GM23338 (cell line): ENCODE results near the gene KRT33B. TPM values are rescaled to one million over a fixed set of nuclear protein-coding genes. Genes with fewer than 3 reads are reported as not detected.

Experiments used
- ATAC-seq: fragments of 200-7000 bp; cut with Tn5 transposase; 3 replicates; pipeline ENCODE4 v1.9.1; 2020
- DNase-seq: peaks from one replicate; pipeline ENCODE4 v3.0.0-alpha.2; 2015; ENCODE audit warnings: low spot score
- H2AFZ ChIP-seq: fragments of 200-600 bp; sonication (generic); 2 replicates; pipeline ENCODE4 v1.8.0; 2016; ENCODE audit warnings: antibody characterized with exemption, mild to moderate bottlenecking, moderate library complexity
- H3F3A ChIP-seq: fragments of 200-600 bp; sonication (generic); replicated peaks from 2 replicates; pipeline ENCODE4 v1.8.0; 2017; ENCODE audit warnings: antibody characterized with exemption, mixed run types, low read depth
- H3K27ac ChIP-seq: fragments of 200-600 bp; sonication (generic); 2 replicates; pipeline ENCODE4 v1.6.1; 2016; ENCODE audit warnings: low read depth
- H3K27me3 ChIP-seq: fragments of 200-600 bp; sonication (generic); 2 replicates; pipeline ENCODE4 v1.8.0; 2016; ENCODE audit warnings: mild to moderate bottlenecking, mixed run types, moderate library complexity; ENCODE audit not compliant: insufficient read depth
- H3K36me3 ChIP-seq: fragments of 200-600 bp; sonication (generic); 2 replicates; pipeline ENCODE4 v1.8.0; 2016; ENCODE audit warnings: mild to moderate bottlenecking; ENCODE audit not compliant: insufficient read depth
- H3K4me1 ChIP-seq: fragments of 200-600 bp; sonication (generic); 2 replicates; pipeline ENCODE4 v1.8.0; 2016; ENCODE audit warnings: mild to moderate bottlenecking, moderate library complexity; ENCODE audit not compliant: insufficient read depth
- H3K4me2 ChIP-seq: fragments of 200-600 bp; sonication (generic); 2 replicates; pipeline ENCODE4 v1.7.1; 2017; ENCODE audit warnings: mixed run types
- H3K4me3 ChIP-seq: fragments of 200-600 bp; sonication (generic); 2 replicates; pipeline ENCODE4 v1.6.1; 2016; ENCODE audit warnings: mixed run types
- H3K79me2 ChIP-seq: fragments of 200-600 bp; sonication (generic); replicated peaks from 2 replicates; pipeline ENCODE4 v1.8.0; 2017; ENCODE audit warnings: mild to moderate bottlenecking; ENCODE audit not compliant: insufficient read depth
- H3K9me2 ChIP-seq: fragments of 200-600 bp; sonication (generic); 2 replicates; pipeline ENCODE4 v1.8.0; 2017; ENCODE audit not compliant: insufficient read depth
- H4K20me1 ChIP-seq: fragments of 200-600 bp; sonication (generic); replicated peaks from 2 replicates; pipeline ENCODE4 v1.8.0; 2017; ENCODE audit warnings: mild to moderate bottlenecking; ENCODE audit not compliant: insufficient read depth
- H3K27ac Mint-ChIP-seq: 2 replicates; pipeline ENCODE4 v1.8.0; 2020; ENCODE audit warnings: inconsistent platforms, mild to moderate bottlenecking, moderate library complexity, mixed read lengths
- H3K27me3 Mint-ChIP-seq: 3 replicates; pipeline ENCODE4 v1.8.0; 2022; ENCODE audit warnings: low read depth, mild to moderate bottlenecking, moderate library complexity, mixed read lengths, inconsistent platforms; ENCODE audit not compliant: insufficient read depth, poor library complexity
- H3K36me3 Mint-ChIP-seq: 3 replicates; pipeline ENCODE4 v1.8.0; 2021; ENCODE audit warnings: low read depth, mild to moderate bottlenecking, inconsistent platforms, moderate library complexity, mixed read lengths
- H3K4me1 Mint-ChIP-seq: 3 replicates; pipeline ENCODE4 v1.8.0; 2020; ENCODE audit warnings: mild to moderate bottlenecking, inconsistent platforms, mixed read lengths
- H3K4me3 Mint-ChIP-seq: 3 replicates; pipeline ENCODE4 v1.8.0; 2021; ENCODE audit warnings: moderate library complexity, mild to moderate bottlenecking, inconsistent platforms, mixed read lengths
- H3K9me3 Mint-ChIP-seq: 3 replicates; pipeline ENCODE4 v1.8.0; 2020; ENCODE audit warnings: moderate library complexity, mild to moderate bottlenecking, inconsistent platforms, mixed read lengths
- CREB1 ChIP-seq: fragments of 250-450 bp; sonication (Bioruptor Pico); IDR thresholded peaks from 2 replicates; pipeline ENCODE4 v1.5.0; 2020; ENCODE audit warnings: low read depth, mild to moderate bottlenecking, moderate library complexity
- ETS1 ChIP-seq: IDR thresholded peaks from 2 replicates; pipeline ENCODE4 v1.6.1; 2016; ENCODE audit warnings: antibody characterized with exemption
- EZH2 ChIP-seq: fragments of 200-600 bp; sonication (generic); IDR thresholded peaks from one replicate; pipeline ENCODE4 v1.8.0; 2017; ENCODE audit warnings: antibody characterized with exemption, mild to moderate bottlenecking, low read depth; ENCODE audit not compliant: unreplicated experiment
- EZH2phosphoT487 ChIP-seq: fragments of 200-600 bp; sonication (generic); IDR thresholded peaks from one replicate; pipeline ENCODE4 v1.8.1; 2018; ENCODE audit warnings: antibody characterized with exemption; ENCODE audit not compliant: unreplicated experiment
- JUNB ChIP-seq: IDR thresholded peaks from one replicate; pipeline ENCODE4 v1.6.1; 2016; ENCODE audit warnings: antibody characterized with exemption; ENCODE audit not compliant: unreplicated experiment
- NANOG ChIP-seq: IDR thresholded peaks from 2 replicates; pipeline ENCODE4 v1.6.1; 2016; ENCODE audit warnings: antibody characterized with exemption, borderline replicate concordance
- ZNF114 ChIP-seq: fragments of 250-450 bp; sonication (Bioruptor Pico); IDR thresholded peaks from 2 replicates; pipeline ENCODE4 v1.5.0; 2020; ENCODE audit warnings: mild to moderate bottlenecking, moderate library complexity
- ZNF331 ChIP-seq: fragments of 250-450 bp; sonication (Bioruptor Pico); IDR thresholded peaks from 2 replicates; pipeline ENCODE4 v1.5.0; 2020; ENCODE audit warnings: low read depth, mild to moderate bottlenecking, moderate library complexity
- polyA plus RNA-seq: library from polyadenylated mRNA; unstranded; fragments of >200 nt; fragmentation: Nextera tagmentation; extraction: Ambion mirVana; gene quantifications from 2 replicates; pipeline ENCODE4 v1.2.1, GENCODE V29; 2016
- total RNA-seq: library from RNA; depleted of rRNA; stranded (reverse); fragments of >200 nt; shearing (Covaris generic); gene quantifications from 2 replicates; pipeline ENCODE4 v1.2.3, GENCODE V29; 2014
- TF ChIP-seq, protein P1 (sequence below): IDR thresholded peaks from one replicate; pipeline ENCODE4 v1.6.1; 2018; ENCODE audit warnings: antibody characterized with exemption; ENCODE audit not compliant: unreplicated experiment
- TF ChIP-seq, protein P2 (sequence below): fragments of 250-450 bp; sonication (Bioruptor Pico); IDR thresholded peaks from 2 replicates; pipeline ENCODE4 v1.5.0; 2020; ENCODE audit warnings: mild to moderate bottlenecking, moderate library complexity

Gene KRT33B
- total and polyA plus RNA-seq, 2 experiments from 2014 or later, result not detected

DNA sequence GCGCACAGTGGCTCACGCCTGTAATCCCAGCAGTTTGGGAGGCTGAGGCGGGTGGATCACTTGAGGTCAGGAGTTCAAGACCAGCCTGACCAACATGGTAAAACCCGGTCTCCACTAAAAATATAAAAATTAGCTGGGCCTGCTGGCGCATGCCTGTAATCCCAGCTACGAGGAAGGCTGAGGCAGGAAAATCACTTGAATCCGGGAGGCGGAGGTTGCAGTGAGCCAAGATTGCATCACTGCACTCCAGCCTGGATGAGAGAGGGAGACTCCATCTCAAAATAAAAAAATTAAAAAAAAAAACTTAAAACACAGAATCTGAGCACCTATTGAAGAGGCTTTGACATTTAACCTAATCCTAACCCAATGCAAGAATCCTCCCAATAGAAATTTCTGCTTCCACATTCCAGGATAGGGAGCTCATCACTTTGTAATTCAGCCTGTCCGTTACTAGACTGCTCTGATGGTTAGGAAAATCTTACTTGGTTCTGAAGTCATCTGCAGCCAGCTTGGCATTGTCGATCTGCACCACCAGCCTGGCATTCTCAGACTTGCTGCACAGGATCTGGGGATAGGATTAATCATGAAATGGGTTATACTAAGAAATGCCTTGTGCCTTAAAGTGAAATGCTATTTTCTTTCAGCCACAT, 2.1 kb downstream of the KRT33B start (continued):
- no peak for TF ChIP-seq ETS1
- TF ChIP-seq JUNB, result no peak
- no peak for TF ChIP-seq ZNF331 (CRISPR knock-in tag)
- TF ChIP-seq, protein P1, sequence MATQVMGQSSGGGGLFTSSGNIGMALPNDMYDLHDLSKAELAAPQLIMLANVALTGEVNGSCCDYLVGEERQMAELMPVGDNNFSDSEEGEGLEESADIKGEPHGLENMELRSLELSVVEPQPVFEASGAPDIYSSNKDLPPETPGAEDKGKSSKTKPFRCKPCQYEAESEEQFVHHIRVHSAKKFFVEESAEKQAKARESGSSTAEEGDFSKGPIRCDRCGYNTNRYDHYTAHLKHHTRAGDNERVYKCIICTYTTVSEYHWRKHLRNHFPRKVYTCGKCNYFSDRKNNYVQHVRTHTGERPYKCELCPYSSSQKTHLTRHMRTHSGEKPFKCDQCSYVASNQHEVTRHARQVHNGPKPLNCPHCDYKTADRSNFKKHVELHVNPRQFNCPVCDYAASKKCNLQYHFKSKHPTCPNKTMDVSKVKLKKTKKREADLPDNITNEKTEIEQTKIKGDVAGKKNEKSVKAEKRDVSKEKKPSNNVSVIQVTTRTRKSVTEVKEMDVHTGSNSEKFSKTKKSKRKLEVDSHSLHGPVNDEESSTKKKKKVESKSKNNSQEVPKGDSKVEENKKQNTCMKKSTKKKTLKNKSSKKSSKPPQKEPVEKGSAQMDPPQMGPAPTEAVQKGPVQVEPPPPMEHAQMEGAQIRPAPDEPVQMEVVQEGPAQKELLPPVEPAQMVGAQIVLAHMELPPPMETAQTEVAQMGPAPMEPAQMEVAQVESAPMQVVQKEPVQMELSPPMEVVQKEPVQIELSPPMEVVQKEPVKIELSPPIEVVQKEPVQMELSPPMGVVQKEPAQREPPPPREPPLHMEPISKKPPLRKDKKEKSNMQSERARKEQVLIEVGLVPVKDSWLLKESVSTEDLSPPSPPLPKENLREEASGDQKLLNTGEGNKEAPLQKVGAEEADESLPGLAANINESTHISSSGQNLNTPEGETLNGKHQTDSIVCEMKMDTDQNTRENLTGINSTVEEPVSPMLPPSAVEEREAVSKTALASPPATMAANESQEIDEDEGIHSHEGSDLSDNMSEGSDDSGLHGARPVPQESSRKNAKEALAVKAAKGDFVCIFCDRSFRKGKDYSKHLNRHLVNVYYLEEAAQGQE, result no peak
- no peak for TF ChIP-seq EZH2
- TF ChIP-seq CREB1 (CRISPR knock-in tag), result no peak
- TF ChIP-seq ZNF114 (CRISPR knock-in tag), result no peak
- TF ChIP-seq NANOG, result no peak

DNA sequence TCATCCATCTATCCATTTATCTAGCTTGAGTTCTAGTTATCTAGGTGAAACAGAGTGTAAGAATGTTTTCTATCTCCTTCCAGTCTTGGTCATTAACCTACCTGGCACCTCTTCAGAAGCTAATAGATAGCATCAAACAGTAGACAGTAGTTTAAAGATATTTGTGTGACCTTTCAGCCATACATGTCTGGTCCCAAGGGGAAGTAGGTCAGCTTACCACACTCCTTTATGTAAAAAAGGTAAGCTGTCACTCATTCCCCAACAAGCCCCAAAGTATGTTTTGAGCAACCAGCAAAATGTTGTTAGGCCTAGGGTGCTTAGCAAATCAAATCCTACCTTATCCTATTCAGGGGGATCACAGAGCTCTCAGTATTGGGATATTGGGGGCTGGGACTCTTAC, 3.5 kb downstream of the KRT33B start:
- Mint-ChIP-seq H3K36me3 (no peaks in the 10 kb centered on the region), H3K9me3 (peaks cover 4% of the 10 kb centered on the region; the same call in 1 of the 3 replicates), H3K27me3 (peaks cover 2% of the 10 kb centered on the region), H3K4me1 (no peaks in the 10 kb centered on the region), H3K27ac (no peak overlapping the region), H3K4me3 (no peak overlapping the region)
- Histone ChIP-seq H4K20me1 (no peaks in the 10 kb centered on the region), H3K4me2 (no peak overlapping the region), H3K9me2 (no peaks in the 10 kb centered on the region), H2AFZ (no peak overlapping the region), H3K27ac (no peak overlapping the region), H3K27me3 (no peaks in the 10 kb centered on the region), H3K79me2 (no peaks in the 10 kb centered on the region), H3F3A (no peaks in the 10 kb centered on the region), H3K36me3 (no peaks in the 10 kb centered on the region), H3K4me1 (no peaks in the 10 kb centered on the region), H3K4me3 (no peak overlapping the region)
- no peak for ATAC-seq
- no peak for DNase-seq
- TF ChIP-seq ZNF331 (CRISPR knock-in tag) (no peak), EZH2 (no peak), EZH2phosphoT487 (no peak), NANOG (no peak)
- TF ChIP-seq, protein P1, result no peak
- TF ChIP-seq, protein P2, sequence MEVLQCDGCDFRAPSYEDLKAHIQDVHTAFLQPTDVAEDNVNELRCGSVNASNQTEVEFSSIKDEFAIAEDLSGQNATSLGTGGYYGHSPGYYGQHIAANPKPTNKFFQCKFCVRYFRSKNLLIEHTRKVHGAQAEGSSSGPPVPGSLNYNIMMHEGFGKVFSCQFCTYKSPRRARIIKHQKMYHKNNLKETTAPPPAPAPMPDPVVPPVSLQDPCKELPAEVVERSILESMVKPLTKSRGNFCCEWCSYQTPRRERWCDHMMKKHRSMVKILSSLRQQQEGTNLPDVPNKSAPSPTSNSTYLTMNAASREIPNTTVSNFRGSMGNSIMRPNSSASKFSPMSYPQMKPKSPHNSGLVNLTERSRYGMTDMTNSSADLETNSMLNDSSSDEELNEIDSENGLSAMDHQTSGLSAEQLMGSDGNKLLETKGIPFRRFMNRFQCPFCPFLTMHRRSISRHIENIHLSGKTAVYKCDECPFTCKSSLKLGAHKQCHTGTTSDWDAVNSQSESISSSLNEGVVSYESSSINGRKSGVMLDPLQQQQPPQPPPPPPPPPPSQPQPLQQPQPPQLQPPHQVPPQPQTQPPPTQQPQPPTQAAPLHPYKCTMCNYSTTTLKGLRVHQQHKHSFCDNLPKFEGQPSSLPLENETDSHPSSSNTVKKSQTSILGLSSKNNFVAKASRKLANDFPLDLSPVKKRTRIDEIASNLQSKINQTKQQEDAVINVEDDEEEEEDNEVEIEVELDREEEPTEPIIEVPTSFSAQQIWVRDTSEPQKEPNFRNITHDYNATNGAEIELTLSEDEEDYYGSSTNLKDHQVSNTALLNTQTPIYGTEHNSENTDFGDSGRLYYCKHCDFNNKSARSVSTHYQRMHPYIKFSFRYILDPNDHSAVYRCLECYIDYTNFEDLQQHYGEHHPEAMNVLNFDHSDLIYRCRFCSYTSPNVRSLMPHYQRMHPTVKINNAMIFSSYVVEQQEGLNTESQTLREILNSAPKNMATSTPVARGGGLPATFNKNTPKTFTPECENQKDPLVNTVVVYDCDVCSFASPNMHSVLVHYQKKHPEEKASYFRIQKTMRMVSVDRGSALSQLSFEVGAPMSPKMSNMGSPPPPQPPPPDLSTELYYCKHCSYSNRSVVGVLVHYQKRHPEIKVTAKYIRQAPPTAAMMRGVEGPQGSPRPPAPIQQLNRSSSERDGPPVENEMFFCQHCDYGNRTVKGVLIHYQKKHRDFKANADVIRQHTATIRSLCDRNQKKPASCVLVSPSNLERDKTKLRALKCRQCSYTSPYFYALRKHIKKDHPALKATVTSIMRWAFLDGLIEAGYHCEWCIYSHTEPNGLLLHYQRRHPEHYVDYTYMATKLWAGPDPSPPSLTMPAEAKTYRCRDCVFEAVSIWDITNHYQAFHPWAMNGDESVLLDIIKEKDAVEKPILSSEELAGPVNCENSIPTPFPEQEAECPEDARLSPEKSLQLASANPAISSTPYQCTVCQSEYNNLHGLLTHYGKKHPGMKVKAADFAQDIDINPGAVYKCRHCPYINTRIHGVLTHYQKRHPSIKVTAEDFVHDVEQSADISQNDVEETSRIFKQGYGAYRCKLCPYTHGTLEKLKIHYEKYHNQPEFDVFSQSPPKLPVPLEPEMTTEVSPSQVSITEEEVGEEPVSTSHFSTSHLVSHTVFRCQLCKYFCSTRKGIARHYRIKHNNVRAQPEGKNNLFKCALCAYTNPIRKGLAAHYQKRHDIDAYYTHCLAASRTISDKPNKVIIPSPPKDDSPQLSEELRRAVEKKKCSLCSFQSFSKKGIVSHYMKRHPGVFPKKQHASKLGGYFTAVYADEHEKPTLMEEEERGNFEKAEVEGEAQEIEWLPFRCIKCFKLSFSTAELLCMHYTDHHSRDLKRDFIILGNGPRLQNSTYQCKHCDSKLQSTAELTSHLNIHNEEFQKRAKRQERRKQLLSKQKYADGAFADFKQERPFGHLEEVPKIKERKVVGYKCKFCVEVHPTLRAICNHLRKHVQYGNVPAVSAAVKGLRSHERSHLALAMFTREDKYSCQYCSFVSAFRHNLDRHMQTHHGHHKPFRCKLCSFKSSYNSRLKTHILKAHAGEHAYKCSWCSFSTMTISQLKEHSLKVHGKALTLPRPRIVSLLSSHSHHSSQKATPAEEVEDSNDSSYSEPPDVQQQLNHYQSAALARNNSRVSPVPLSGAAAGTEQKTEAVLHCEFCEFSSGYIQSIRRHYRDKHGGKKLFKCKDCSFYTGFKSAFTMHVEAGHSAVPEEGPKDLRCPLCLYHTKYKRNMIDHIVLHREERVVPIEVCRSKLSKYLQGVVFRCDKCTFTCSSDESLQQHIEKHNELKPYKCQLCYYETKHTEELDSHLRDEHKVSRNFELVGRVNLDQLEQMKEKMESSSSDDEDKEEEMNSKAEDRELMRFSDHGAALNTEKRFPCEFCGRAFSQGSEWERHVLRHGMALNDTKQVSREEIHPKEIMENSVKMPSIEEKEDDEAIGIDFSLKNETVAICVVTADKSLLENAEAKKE, result no peak
